ENCODE results near the gene SAMD14. TPM values are rescaled to one million over a fixed set of nuclear protein-coding genes. Genes with fewer than 3 reads are reported as not detected.

Gene SAMD14
- total RNA-seq, 2 donors from 2014 or later: 1.7 to 5.8 TPM

GRCh38 chr17:50114401-50114800 lies 15.6 kb downstream of the SAMD14 start:
- peaks cover 13% of the 10 kb centered on the region for H3K4me1 Mint-ChIP-seq
- peaks cover 29% of the 10 kb centered on the region for H3K27me3 Mint-ChIP-seq
- H3K4me3 Mint-ChIP-seq: no peak overlapping the region
- no peak for ATAC-seq
- H3K9me3 ChIP-seq (ENCODE audit: control insufficient read depth, low read length, poor library complexity, severe bottlenecking): no peaks in the 10 kb centered on the region
- peaks cover 2% of the 10 kb centered on the region for H3K36me3 Mint-ChIP-seq (ENCODE audit: low read depth)
- H3K27ac Mint-ChIP-seq: no peak overlapping the region
- DNase-seq: no peak

- H3K27me3 Mint-ChIP-seq: peaks cover 26% of the 10 kb centered on the region
- H3K27ac Mint-ChIP-seq: no peak overlapping the region
- H3K36me3 Mint-ChIP-seq (ENCODE audit: low read depth): peaks cover 1% of the 10 kb centered on the region
- ATAC-seq: no peak
- peaks cover 11% of the 10 kb centered on the region for H3K4me1 Mint-ChIP-seq
- no peak for DNase-seq
- H3K9me3 ChIP-seq (ENCODE audit: control insufficient read depth, low read length, poor library complexity, severe bottlenecking): no peaks in the 10 kb centered on the region
- H3K4me3 Mint-ChIP-seq: no peak overlapping the region
Observed at GRCh38 chr17:50113624-50114320, 16.2 kb downstream of the SAMD14 start.

- Mint-ChIP-seq H3K36me3 (ENCODE audit: low read depth) (peaks cover 3% of the 10 kb centered on the region), H3K27ac (no peak overlapping the region), H3K4me1 (peaks cover 13% of the 10 kb centered on the region), H3K27me3 (peaks cover 16% of the 10 kb centered on the region), H3K4me3 (no peak overlapping the region)
- no peaks in the 10 kb centered on the region for H3K9me3 ChIP-seq (ENCODE audit: control insufficient read depth, low read length, poor library complexity, severe bottlenecking)
- no peak for DNase-seq
- ATAC-seq: no peak
Observed at GRCh38 chr17:50112694-50113093, 17.3 kb downstream of the SAMD14 start.

- Mint-ChIP-seq H3K4me3 (no peak overlapping the region), H3K27me3 (peaks cover 14% of the 10 kb centered on the region), H3K4me1 (peaks cover 11% of the 10 kb centered on the region), H3K27ac (no peak overlapping the region), H3K36me3 (ENCODE audit: low read depth) (peaks cover 4% of the 10 kb centered on the region)
- no peaks in the 10 kb centered on the region for H3K9me3 ChIP-seq (ENCODE audit: control insufficient read depth, low read length, poor library complexity, severe bottlenecking)
- ATAC-seq (no peak), DNase-seq (no peak)
Observed at GRCh38 chr17:50111673-50112655, 18.0 kb downstream of the SAMD14 start.

GRCh38 chr17:50110591-50111349 lies 19.2 kb downstream of the SAMD14 start:
- DNase-seq: no peak

GRCh38 chr17:50109785-50110184 lies 20.2 kb downstream of the SAMD14 start:
- Mint-ChIP-seq H3K36me3 (ENCODE audit: low read depth) (peaks cover 9% of the 10 kb centered on the region), H3K4me3 (no peak overlapping the region), H3K27me3 (peaks cover under 1% of the 10 kb centered on the region), H3K4me1 (peaks cover 2% of the 10 kb centered on the region), H3K27ac (no peak overlapping the region)
- H3K9me3 ChIP-seq (ENCODE audit: control insufficient read depth, low read length, poor library complexity, severe bottlenecking): no peaks in the 10 kb centered on the region
- no peak for ATAC-seq
- DNase-seq: no peak

More at GRCh38 chr17:50110591-50111349, 19.2 kb downstream of the SAMD14 start:
- peaks cover 8% of the 10 kb centered on the region for H3K27me3 Mint-ChIP-seq
- peaks cover 7% of the 10 kb centered on the region for H3K4me1 Mint-ChIP-seq
- H3K9me3 ChIP-seq (ENCODE audit: control insufficient read depth, low read length, poor library complexity, severe bottlenecking): no peaks in the 10 kb centered on the region
- H3K36me3 Mint-ChIP-seq (ENCODE audit: low read depth): peaks cover 8% of the 10 kb centered on the region
- H3K27ac Mint-ChIP-seq: no peak overlapping the region
- H3K4me3 Mint-ChIP-seq: no peak overlapping the region
- no peak for ATAC-seq

GRCh38 chr17:50109207-50109606 lies 20.8 kb downstream of the SAMD14 start:
- H3K36me3 Mint-ChIP-seq (ENCODE audit: low read depth): peaks cover 9% of the 10 kb centered on the region
- no peak overlapping the region for H3K27ac Mint-ChIP-seq
- H3K4me3 Mint-ChIP-seq: no peak overlapping the region
- no peak for ATAC-seq
- no peaks in the 10 kb centered on the region for H3K27me3 Mint-ChIP-seq
- peaks cover 2% of the 10 kb centered on the region for H3K4me1 Mint-ChIP-seq
- no peaks in the 10 kb centered on the region for H3K9me3 ChIP-seq (ENCODE audit: control insufficient read depth, low read length, poor library complexity, severe bottlenecking)
- no peak for DNase-seq

GRCh38 chr17:50108556-50108955 lies 21.4 kb downstream of the SAMD14 start:
- H3K27ac Mint-ChIP-seq: no peak overlapping the region
- no peak overlapping the region for H3K4me3 Mint-ChIP-seq
- no peak for DNase-seq
- no peaks in the 10 kb centered on the region for H3K9me3 ChIP-seq (ENCODE audit: control insufficient read depth, low read length, poor library complexity, severe bottlenecking)
- H3K4me1 Mint-ChIP-seq: peaks cover 2% of the 10 kb centered on the region
- H3K36me3 Mint-ChIP-seq (ENCODE audit: low read depth): peaks cover 9% of the 10 kb centered on the region
- ATAC-seq: no peak
- no peaks in the 10 kb centered on the region for H3K27me3 Mint-ChIP-seq

- H3K36me3 Mint-ChIP-seq (ENCODE audit: low read depth): peaks cover 9% of the 10 kb centered on the region
- no peak overlapping the region for H3K4me3 Mint-ChIP-seq
- H3K4me1 Mint-ChIP-seq: peaks cover 5% of the 10 kb centered on the region
- no peaks in the 10 kb centered on the region for H3K27me3 Mint-ChIP-seq
- no peak for DNase-seq
- ATAC-seq: no peak
- no peaks in the 10 kb centered on the region for H3K9me3 ChIP-seq (ENCODE audit: control insufficient read depth, low read length, poor library complexity, severe bottlenecking)
- no peak overlapping the region for H3K27ac Mint-ChIP-seq
Observed at GRCh38 chr17:50107790-50108414, 22.1 kb downstream of the SAMD14 start.

- no peaks in the 10 kb centered on the region for H3K27me3 Mint-ChIP-seq
- ATAC-seq: no peak
- H3K4me3 Mint-ChIP-seq: no peak overlapping the region
- H3K4me1 Mint-ChIP-seq: peaks cover 5% of the 10 kb centered on the region
- peaks cover 9% of the 10 kb centered on the region for H3K36me3 Mint-ChIP-seq (ENCODE audit: low read depth)
- no peak for DNase-seq
- no peak overlapping the region for H3K27ac Mint-ChIP-seq
- no peaks in the 10 kb centered on the region for H3K9me3 ChIP-seq (ENCODE audit: control insufficient read depth, low read length, poor library complexity, severe bottlenecking)
Observed at GRCh38 chr17:50106393-50107131, 23.4 kb downstream of the SAMD14 start.

GRCh38 chr17:50105811-50106210 lies 24.1 kb downstream of the SAMD14 start:
- H3K36me3 Mint-ChIP-seq (ENCODE audit: low read depth): peaks cover 9% of the 10 kb centered on the region
- no peak overlapping the region for H3K27ac Mint-ChIP-seq
- H3K9me3 ChIP-seq (ENCODE audit: control insufficient read depth, low read length, poor library complexity, severe bottlenecking): no peaks in the 10 kb centered on the region
- ATAC-seq: no peak
- no peak for DNase-seq
- H3K4me3 Mint-ChIP-seq: no peak overlapping the region
- no peaks in the 10 kb centered on the region for H3K27me3 Mint-ChIP-seq
- H3K4me1 Mint-ChIP-seq: peaks cover 5% of the 10 kb centered on the region

GRCh38 chr17:50103941-50104340 lies 26.0 kb downstream of the SAMD14 start:
- H3K27me3 Mint-ChIP-seq: no peaks in the 10 kb centered on the region
- H3K4me3 Mint-ChIP-seq: no peak overlapping the region
- H3K36me3 Mint-ChIP-seq (ENCODE audit: low read depth): peaks cover 9% of the 10 kb centered on the region
- no peak overlapping the region for H3K27ac Mint-ChIP-seq
- no peaks in the 10 kb centered on the region for H3K9me3 ChIP-seq (ENCODE audit: control insufficient read depth, low read length, poor library complexity, severe bottlenecking)
- H3K4me1 Mint-ChIP-seq: peaks cover 13% of the 10 kb centered on the region
- ATAC-seq (no peak), DNase-seq (no peak)
